MM.1S (cell line): ENCODE data around the gene AUTS2.

Experiments
- EZH2 ChIP-seq: fragments of 300-600 bp; sonication (generic); optimal IDR thresholded peaks from 2 replicates; pipeline ENCODE3; 2017; ENCODE audit warnings: low read depth, mild to moderate bottlenecking, antibody characterized with exemption, low read length, mixed read lengths
- TF ChIP-seq, protein P1 (sequence below): fragments of 300-600 bp; sonication (generic); IDR thresholded peaks from 2 replicates; pipeline ENCODE4 v1.5.1; 2016; ENCODE audit warnings: antibody characterized with exemption, low read length, mixed read lengths

DNA sequence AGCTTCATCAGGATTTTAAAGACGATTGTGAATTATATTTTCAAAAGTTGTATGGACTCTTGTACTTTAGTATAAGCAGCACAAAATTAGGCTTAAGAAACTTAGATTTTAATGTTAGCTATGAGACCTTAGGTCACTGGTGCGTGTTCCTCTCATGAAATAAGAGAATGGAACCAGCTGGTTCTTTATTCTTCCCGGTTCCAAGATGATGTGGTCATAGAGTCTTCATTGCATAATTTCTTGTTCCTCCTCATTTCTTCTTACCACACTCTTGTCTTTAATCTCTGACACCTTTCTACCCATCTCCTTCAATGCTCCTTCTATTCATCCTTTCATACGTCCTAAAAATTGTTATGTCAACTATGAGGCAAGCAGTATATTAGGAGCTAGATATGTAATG lies 437.2 kb downstream of the AUTS2 start:
- TF ChIP-seq, protein P1, sequence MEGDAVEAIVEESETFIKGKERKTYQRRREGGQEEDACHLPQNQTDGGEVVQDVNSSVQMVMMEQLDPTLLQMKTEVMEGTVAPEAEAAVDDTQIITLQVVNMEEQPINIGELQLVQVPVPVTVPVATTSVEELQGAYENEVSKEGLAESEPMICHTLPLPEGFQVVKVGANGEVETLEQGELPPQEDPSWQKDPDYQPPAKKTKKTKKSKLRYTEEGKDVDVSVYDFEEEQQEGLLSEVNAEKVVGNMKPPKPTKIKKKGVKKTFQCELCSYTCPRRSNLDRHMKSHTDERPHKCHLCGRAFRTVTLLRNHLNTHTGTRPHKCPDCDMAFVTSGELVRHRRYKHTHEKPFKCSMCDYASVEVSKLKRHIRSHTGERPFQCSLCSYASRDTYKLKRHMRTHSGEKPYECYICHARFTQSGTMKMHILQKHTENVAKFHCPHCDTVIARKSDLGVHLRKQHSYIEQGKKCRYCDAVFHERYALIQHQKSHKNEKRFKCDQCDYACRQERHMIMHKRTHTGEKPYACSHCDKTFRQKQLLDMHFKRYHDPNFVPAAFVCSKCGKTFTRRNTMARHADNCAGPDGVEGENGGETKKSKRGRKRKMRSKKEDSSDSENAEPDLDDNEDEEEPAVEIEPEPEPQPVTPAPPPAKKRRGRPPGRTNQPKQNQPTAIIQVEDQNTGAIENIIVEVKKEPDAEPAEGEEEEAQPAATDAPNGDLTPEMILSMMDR, result no peak
- TF ChIP-seq EZH2, result no peak
